ENCODE results near the gene HLF. TPM values are rescaled to one million over a fixed set of nuclear protein-coding genes. Genes with fewer than 3 reads are reported as not detected.
A peak's percentile ranks its signal among the peaks of the same experiment; 100 is the strongest.

The HLF gene
- total RNA-seq, 1 donor from 2014 or later = 0.51 TPM

- H3K9me3 Mint-ChIP-seq (ENCODE audit: unreplicated experiment) = peaks cover 4% of the 10 kb centered on the region
- H3K36me3 Mint-ChIP-seq (ENCODE audit: unreplicated experiment) = no peaks in the 10 kb centered on the region
- H3K4me3 Mint-ChIP-seq (ENCODE audit: unreplicated experiment) = peak overlapping the region; percentile 76
- TF ChIP-seq CTCF (IDR thresholded peaks at IDR 0.05) = no peak
- peaks cover 32% of the 10 kb centered on the region for H3K27me3 Mint-ChIP-seq (ENCODE audit: unreplicated experiment)
- H3K27ac Mint-ChIP-seq (ENCODE audit: unreplicated experiment) = no peak overlapping the region
- H3K4me1 Mint-ChIP-seq (ENCODE audit: unreplicated experiment) = peaks cover 8% of the 10 kb centered on the region
- peak; percentile 96 for DNase-seq (ENCODE audit: extremely low spot score, unreplicated experiment)
These were observed 26.4 kb upstream of the HLF start for GRCh38 chr17:55238179-55238930.

GRCh38 chr17:55238931-55239297 is 25.8 kb upstream of the HLF start:
- DNase-seq (ENCODE audit: extremely low spot score, unreplicated experiment) = no peak
- Mint-ChIP-seq H3K27me3 (ENCODE audit: unreplicated experiment) (peaks cover 36% of the 10 kb centered on the region), H3K4me3 (ENCODE audit: unreplicated experiment) (peak overlapping the region; percentile 76), H3K27ac (ENCODE audit: unreplicated experiment) (no peak overlapping the region), H3K36me3 (ENCODE audit: unreplicated experiment) (no peaks in the 10 kb centered on the region), H3K9me3 (ENCODE audit: unreplicated experiment) (peaks cover 4% of the 10 kb centered on the region), H3K4me1 (ENCODE audit: unreplicated experiment) (peaks cover 8% of the 10 kb centered on the region)
- no peak for TF ChIP-seq CTCF (IDR thresholded peaks at IDR 0.05)

- peaks cover 45% of the 10 kb centered on the region for H3K27me3 Mint-ChIP-seq (ENCODE audit: unreplicated experiment)
- no peak overlapping the region for H3K27ac Mint-ChIP-seq (ENCODE audit: unreplicated experiment)
- peaks cover 4% of the 10 kb centered on the region for H3K9me3 Mint-ChIP-seq (ENCODE audit: unreplicated experiment)
- DNase-seq (ENCODE audit: extremely low spot score, unreplicated experiment) = no peak
- peaks cover 8% of the 10 kb centered on the region for H3K4me1 Mint-ChIP-seq (ENCODE audit: unreplicated experiment)
- H3K36me3 Mint-ChIP-seq (ENCODE audit: unreplicated experiment) = no peaks in the 10 kb centered on the region
- TF ChIP-seq CTCF (IDR thresholded peaks at IDR 0.05) = no peak
- H3K4me3 Mint-ChIP-seq (ENCODE audit: unreplicated experiment) = no peak overlapping the region
These were observed 23.7 kb upstream of the HLF start for GRCh38 chr17:55241097-55241496.

- H3K4me3 Mint-ChIP-seq (ENCODE audit: unreplicated experiment) = no peak overlapping the region
These were observed 22.3 kb upstream of the HLF start for GRCh38 chr17:55242476-55242875.

More at GRCh38 chr17:55242476-55242875, 22.3 kb upstream of the HLF start:
- peaks cover 4% of the 10 kb centered on the region for H3K9me3 Mint-ChIP-seq (ENCODE audit: unreplicated experiment)
- H3K4me1 Mint-ChIP-seq (ENCODE audit: unreplicated experiment) = peaks cover 8% of the 10 kb centered on the region
- no peaks in the 10 kb centered on the region for H3K36me3 Mint-ChIP-seq (ENCODE audit: unreplicated experiment)
- H3K27me3 Mint-ChIP-seq (ENCODE audit: unreplicated experiment) = peaks cover 45% of the 10 kb centered on the region
- TF ChIP-seq CTCF (IDR thresholded peaks at IDR 0.05) = no peak
- DNase-seq (ENCODE audit: extremely low spot score, unreplicated experiment) = no peak
- H3K27ac Mint-ChIP-seq (ENCODE audit: unreplicated experiment) = no peak overlapping the region

Data from osteocyte (in vitro differentiated cells).